ENCODE measurements around the gene LMCD1. TPM values are rescaled to one million over a fixed set of nuclear protein-coding genes. Genes with fewer than 3 reads are reported as not detected.

LMCD1 gene
- total and polyA plus RNA-seq, 2 of the 4 experiments (the other 2 are of a cell fraction): 50.0 to 53.8 TPM

GRCh38 chr3:8488411-8488810 is 13.2 kb upstream of the LMCD1 start:
- Histone ChIP-seq H2BK15ac (ENCODE audit: low read depth, low read length) (peak overlapping the region; percentile 25; the same call in 1 of the 3 replicates), H3K9me3 (ENCODE audit: control insufficient read depth, insufficient read depth, low read length) (peaks cover 5% of the 10 kb centered on the region; the same call in 1 of the 2 replicates), H4K91ac (ENCODE audit: insufficient read depth, low read depth, low read length) (no peak overlapping the region), H3K18ac (ENCODE audit: low read depth, low read length) (peak overlapping the region; percentile 6; the same call in 1 of the 2 replicates), H3K9me1 (ENCODE audit: insufficient read depth, low read length) (peaks cover 20% of the 10 kb centered on the region), H3K27ac (ENCODE audit: insufficient read depth, low read length) (no peak overlapping the region), H2AK9ac (replicated peaks; ENCODE audit: low read depth, low read length, poor library complexity) (no peak overlapping the region), H3K9ac (ENCODE audit: low read depth, low read length) (no peak overlapping the region), H3K4ac (ENCODE audit: low read depth, low read length) (peak overlapping the region; percentile 3; the same call in 1 of the 2 replicates), H3K27me3 (ENCODE audit: control insufficient read depth, insufficient read depth, low read length) (no peaks in the 10 kb centered on the region), H3K23ac (ENCODE audit: low read depth, low read length) (no peak overlapping the region), H3K4me1 (ENCODE audit: control insufficient read depth, insufficient read depth, low read length) (peaks cover 21% of the 10 kb centered on the region), H2BK120ac (ENCODE audit: low read depth, low read length) (0 out of 2 replicates have a peak overlapping the region, but pooled peaks have one; percentile 1), H2AFZ (replicated peaks; ENCODE audit: low read length, poor library complexity) (no peak overlapping the region), H2BK20ac (ENCODE audit: low read depth, low read length) (0 out of 2 replicates have a peak overlapping the region, but pooled peaks have one; percentile 22), H3K4me3 (ENCODE audit: insufficient read depth, low read depth, low read length) (no peak overlapping the region), H3K56ac (ENCODE audit: extremely low read depth, insufficient read depth, low read length) (no peak overlapping the region), H3K36me3 (ENCODE audit: control insufficient read depth, insufficient read depth, low read length) (no peaks in the 10 kb centered on the region), H3K79me1 (ENCODE audit: low read depth in 1 of 2, low read length in 2 of 2) (no peaks in the 10 kb centered on the region), H4K8ac (ENCODE audit: low read depth in 2 of 2, low read length in 2 of 2) (no peak overlapping the region), H4K20me1 (ENCODE audit: insufficient read depth, low read length) (no peaks in the 10 kb centered on the region), H3K14ac (replicated peaks; ENCODE audit: low read depth, low read length) (no peak overlapping the region), H3K4me2 (ENCODE audit: low read depth, low read length) (no peak overlapping the region), H2AK5ac (ENCODE audit: low read depth, low read length) (0 out of 2 replicates have a peak overlapping the region, but pooled peaks have one; percentile 2), H4K5ac (ENCODE audit: low read depth, low read length) (no peak overlapping the region), H2BK5ac (ENCODE audit: low read depth, low read length, poor library complexity, severe bottlenecking) (no peak overlapping the region)
- ATAC-seq (ENCODE audit: low read depth): no peak
- in situ Hi-C loops (cut with MboI; ENCODE audit: low sequenced_read_pairs) (no loop called here), intact Hi-C loops (cut with micrococcal nuclease) (no loop called here), dilution Hi-C loops (cut with HindIII; ENCODE audit: low sequenced_read_pairs, unreplicated experiment) (no loop called here)
- DNase-seq: no peak
- POLR2A ChIA-PET (ENCODE audit: unreplicated experiment): no interaction called here
- no peak for TF ChIP-seq POLR2A (IDR thresholded peaks at IDR 0.05; ENCODE audit: low read depth, low read length)
- no peak for TF ChIP-seq MXI1 (IDR thresholded peaks at IDR 0.05; ENCODE audit: borderline replicate concordance, low read depth, low read length)
- no peak for TF ChIP-seq SMC3 (IDR thresholded peaks at IDR 0.05; ENCODE audit: low read depth, low read length)
- no peak for TF ChIP-seq RCOR1 (IDR thresholded peaks at IDR 0.05; ENCODE audit: insufficient replicate concordance, low read length)
- no peak for TF ChIP-seq MAZ (IDR thresholded peaks at IDR 0.05; ENCODE audit: borderline replicate concordance, low read depth, low read length)
- no TSS peak for BruUV-seq (replicated peaks)
- WGBS, 2 experiments (ENCODE audit: extremely low coverage in 2 of 2, insufficient read length in 1 of 2): no CpG with 5 or more reads among the region's 3 CpGs
- CTCF ChIA-PET: no interaction called here

Measured in IMR-90 (cell line).